DOHH2 (cell line): ENCODE results near the gene DNER.

Experiments used
- CTCF ChIP-seq: fragments of 200-600 bp; sonication (generic); IDR thresholded peaks from one replicate; pipeline ENCODE4 v1.5.1; 2014; ENCODE audit warnings: antibody characterized with exemption, mild to moderate bottlenecking, low read depth, low read length; ENCODE audit not compliant: poor library complexity, severe bottlenecking
- EZH2phosphoT487 ChIP-seq: fragments of 200-600 bp; sonication (generic); IDR thresholded peaks from 2 replicates; pipeline ENCODE4 v1.6.1; 2017; ENCODE audit warnings: borderline replicate concordance, mild to moderate bottlenecking, antibody characterized with exemption, low read length, moderate library complexity, mixed read lengths

- TF ChIP-seq CTCF, result no peak
- TF ChIP-seq EZH2phosphoT487, result no peak
These were observed 288.8 kb downstream of the DNER start for GRCh38 chr2:229425598-229425997.
